Measurements from ENCODE around the gene HSD17B14.

DNA sequence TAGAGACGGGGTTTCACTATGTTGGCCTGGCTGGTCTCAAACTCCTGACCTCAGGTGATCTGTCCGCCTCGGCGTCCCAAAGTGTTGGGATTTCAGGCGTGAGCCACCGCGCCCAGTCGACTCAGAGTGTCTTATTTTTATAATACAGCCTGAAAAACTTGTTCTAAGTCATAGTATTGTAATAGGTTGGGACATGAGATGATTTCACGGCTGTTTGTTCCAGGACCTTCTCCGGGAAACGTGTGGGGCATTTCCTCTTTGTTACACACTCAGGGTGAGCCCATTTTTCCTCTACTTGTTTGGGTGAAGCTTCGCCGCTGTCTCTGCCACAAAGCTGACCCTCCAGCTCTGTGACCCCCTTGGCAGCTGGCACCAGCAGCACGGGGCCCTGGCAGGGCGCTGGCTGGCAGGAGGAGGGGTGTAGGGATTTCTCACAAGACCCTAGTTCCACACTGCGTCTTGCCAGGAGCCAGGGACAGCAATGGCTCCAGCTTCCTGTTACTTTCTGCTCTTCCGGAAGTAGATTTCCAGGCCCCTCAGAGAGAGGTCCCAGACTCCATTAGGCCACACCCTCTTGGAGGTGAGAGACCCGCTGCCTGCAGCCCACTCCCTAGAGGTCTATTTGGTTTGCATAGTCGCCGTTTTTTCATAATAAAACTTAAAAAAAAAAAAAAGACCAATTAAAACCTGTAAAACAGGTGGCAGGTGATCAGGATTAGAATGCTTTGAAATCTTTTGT is 65.4 kb downstream of the HSD17B14 start:
- TF ChIP-seq GATA2 (IDR thresholded peaks at IDR 0.05; ENCODE audit: low read depth, low read length) (no peak), GATA3 (IDR thresholded peaks at IDR 0.05; ENCODE audit: low read depth, low read length) (no peak)
